ENCODE results near the gene FARP2.

FARP2 gene

GRCh38 chr2:241325257-241325656, 30.8 kb upstream of the FARP2 start:
- no CpG with 5 or more reads among the region's 1 CpG for WGBS (ENCODE audit: insufficient coverage, insufficient read length)
- no peaks in the 10 kb centered on the region for H3K9me3 ChIP-seq (ENCODE audit: control insufficient read depth, insufficient read depth, low read length)
- H3K27ac ChIP-seq (ENCODE audit: low read length): no peak overlapping the region
- no peak for DNase-seq (ENCODE audit: low read depth, low spot score)
- peaks cover 5% of the 10 kb centered on the region; the same call in 1 of the 2 replicates for H3K36me3 ChIP-seq (ENCODE audit: control insufficient read depth, insufficient read depth, low read length)
- H3K4me3 ChIP-seq (ENCODE audit: low read length): no peak overlapping the region
- H3K27me3 ChIP-seq (ENCODE audit: control insufficient read depth, insufficient read depth, low read length): no peaks in the 10 kb centered on the region
- no peaks in the 10 kb centered on the region; the same call in 1 of the 2 replicates for H3K4me1 ChIP-seq (ENCODE audit: control insufficient read depth, insufficient read depth, low read length)

GRCh38 chr2:241329669-241330615, 26.1 kb upstream of the FARP2 start:
- H3K4me1 ChIP-seq (ENCODE audit: control insufficient read depth, insufficient read depth, low read length): no peaks in the 10 kb centered on the region
- peaks cover 5% of the 10 kb centered on the region; the same call in 1 of the 2 replicates for H3K36me3 ChIP-seq (ENCODE audit: control insufficient read depth, insufficient read depth, low read length)
- no peak for DNase-seq (ENCODE audit: low read depth, low spot score)
- no peaks in the 10 kb centered on the region for H3K27me3 ChIP-seq (ENCODE audit: control insufficient read depth, insufficient read depth, low read length)
- no peaks in the 10 kb centered on the region for H3K9me3 ChIP-seq (ENCODE audit: control insufficient read depth, insufficient read depth, low read length)
- no peak overlapping the region for H3K27ac ChIP-seq (ENCODE audit: low read length)
- WGBS (ENCODE audit: insufficient coverage, insufficient read length): no CpG with 5 or more reads among the region's 11 CpGs
- no peak overlapping the region for H3K4me3 ChIP-seq (ENCODE audit: low read length)

GRCh38 chr2:241330616-241330981, 25.5 kb upstream of the FARP2 start:
- no CpG with 5 or more reads among the region's 4 CpGs for WGBS (ENCODE audit: insufficient coverage, insufficient read length)
- Histone ChIP-seq H3K4me1 (ENCODE audit: control insufficient read depth, insufficient read depth, low read length) (no peaks in the 10 kb centered on the region), H3K36me3 (ENCODE audit: control insufficient read depth, insufficient read depth, low read length) (peaks cover 5% of the 10 kb centered on the region; the same call in 1 of the 2 replicates), H3K4me3 (ENCODE audit: low read length) (no peak overlapping the region), H3K9me3 (ENCODE audit: control insufficient read depth, insufficient read depth, low read length) (no peaks in the 10 kb centered on the region), H3K27me3 (ENCODE audit: control insufficient read depth, insufficient read depth, low read length) (no peaks in the 10 kb centered on the region), H3K27ac (ENCODE audit: low read length) (no peak overlapping the region)
- no peak for DNase-seq (ENCODE audit: low read depth, low spot score)

DNA sequence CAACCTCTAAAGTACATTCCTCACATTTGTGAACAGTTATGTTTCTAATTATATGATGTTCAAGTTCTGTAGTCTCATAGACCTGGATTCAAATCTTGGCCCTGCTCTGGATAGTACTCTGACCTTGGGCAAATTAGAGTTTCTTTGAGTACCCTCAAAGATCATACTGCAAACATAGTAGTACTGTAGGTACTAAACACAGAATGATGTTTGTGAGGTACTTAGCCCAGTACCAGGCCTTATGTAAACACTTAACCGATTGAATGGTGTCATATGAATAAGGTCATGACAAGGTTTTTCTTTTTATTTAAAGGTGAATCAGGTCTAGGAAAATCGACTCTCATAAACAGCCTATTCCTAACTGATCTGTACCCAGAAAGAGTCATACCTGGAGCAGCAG, 21.3 kb upstream of the FARP2 start:
- no peak for DNase-seq (ENCODE audit: low read depth, low spot score)
- no peaks in the 10 kb centered on the region for H3K9me3 ChIP-seq (ENCODE audit: control insufficient read depth, insufficient read depth, low read length)
- WGBS (ENCODE audit: insufficient coverage, insufficient read length): no CpG with 5 or more reads among the region's 2 CpGs
- H3K36me3 ChIP-seq (ENCODE audit: control insufficient read depth, insufficient read depth, low read length): peaks cover 10% of the 10 kb centered on the region; the same call in 1 of the 2 replicates
- no peaks in the 10 kb centered on the region for H3K4me1 ChIP-seq (ENCODE audit: control insufficient read depth, insufficient read depth, low read length)
- no peak overlapping the region for H3K27ac ChIP-seq (ENCODE audit: low read length)
- H3K4me3 ChIP-seq (ENCODE audit: low read length): no peak overlapping the region
- H3K27me3 ChIP-seq (ENCODE audit: control insufficient read depth, insufficient read depth, low read length): no peaks in the 10 kb centered on the region

DNA sequence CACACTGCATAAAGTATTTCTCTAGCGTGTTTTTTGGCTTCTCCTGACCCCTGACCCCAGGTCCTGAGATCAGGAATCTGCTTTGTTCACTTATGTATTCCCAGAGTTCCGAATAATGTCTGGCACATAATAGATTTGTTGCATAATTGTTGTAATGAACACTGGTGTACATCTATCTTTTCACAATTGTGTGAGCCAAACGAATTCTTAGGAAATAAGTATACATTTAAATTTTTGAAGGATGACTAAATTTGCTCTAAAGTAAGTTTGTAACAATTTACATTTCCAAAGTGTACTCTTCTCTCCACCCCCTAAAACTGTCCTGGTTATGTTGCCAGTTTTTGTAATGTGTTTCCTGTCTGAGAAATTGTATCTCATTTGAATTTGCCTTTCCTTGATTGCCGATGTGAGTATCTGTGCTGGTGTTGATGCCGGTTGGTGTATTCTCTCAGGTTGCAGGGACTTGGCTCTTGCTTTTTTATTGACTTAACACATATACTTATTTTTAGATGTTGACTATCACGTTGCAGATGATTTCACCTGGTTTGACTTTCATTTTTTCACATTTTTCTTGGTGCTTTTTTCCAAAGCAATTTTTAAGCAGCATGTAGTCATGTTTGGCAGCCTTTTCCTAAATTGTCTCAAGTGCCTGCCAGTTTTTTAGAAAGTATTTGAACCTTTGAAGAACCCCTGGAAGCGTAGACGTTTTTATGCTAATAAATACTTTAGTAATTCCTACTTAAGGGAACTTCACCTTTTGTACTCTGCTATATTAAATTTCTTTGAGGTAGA, 16.1 kb upstream of the FARP2 start:
- no peaks in the 10 kb centered on the region for H3K9me3 ChIP-seq (ENCODE audit: control insufficient read depth, insufficient read depth, low read length)
- no CpG with 5 or more reads among the region's 8 CpGs for WGBS (ENCODE audit: insufficient coverage, insufficient read length)
- no peak overlapping the region for H3K27ac ChIP-seq (ENCODE audit: low read length)
- DNase-seq (ENCODE audit: low read depth, low spot score): no peak
- H3K27me3 ChIP-seq (ENCODE audit: control insufficient read depth, insufficient read depth, low read length): no peaks in the 10 kb centered on the region
- H3K4me1 ChIP-seq (ENCODE audit: control insufficient read depth, insufficient read depth, low read length): no peaks in the 10 kb centered on the region
- H3K4me3 ChIP-seq (ENCODE audit: low read length): no peak overlapping the region
- peaks cover 27% of the 10 kb centered on the region for H3K36me3 ChIP-seq (ENCODE audit: control insufficient read depth, insufficient read depth, low read length)

GRCh38 chr2:241340631-241341163, 15.4 kb upstream of the FARP2 start:
- Histone ChIP-seq H3K27ac (ENCODE audit: low read length) (no peak overlapping the region), H3K4me3 (ENCODE audit: low read length) (no peak overlapping the region), H3K36me3 (ENCODE audit: control insufficient read depth, insufficient read depth, low read length) (peaks cover 27% of the 10 kb centered on the region), H3K27me3 (ENCODE audit: control insufficient read depth, insufficient read depth, low read length) (no peaks in the 10 kb centered on the region), H3K4me1 (ENCODE audit: control insufficient read depth, insufficient read depth, low read length) (no peaks in the 10 kb centered on the region), H3K9me3 (ENCODE audit: control insufficient read depth, insufficient read depth, low read length) (no peaks in the 10 kb centered on the region)
- no CpG with 5 or more reads among the region's 3 CpGs for WGBS (ENCODE audit: insufficient coverage, insufficient read length)
- DNase-seq (ENCODE audit: low read depth, low spot score): no peak

GRCh38 chr2:241344925-241345651, 11.0 kb upstream of the FARP2 start:
- DNase-seq (ENCODE audit: low read depth, low spot score): no peak
- no CpG with 5 or more reads among the region's 9 CpGs for WGBS (ENCODE audit: insufficient coverage, insufficient read length)
- H3K36me3 ChIP-seq (ENCODE audit: control insufficient read depth, insufficient read depth, low read length): peaks cover 32% of the 10 kb centered on the region
- H3K9me3 ChIP-seq (ENCODE audit: control insufficient read depth, insufficient read depth, low read length): no peaks in the 10 kb centered on the region
- H3K27ac ChIP-seq (ENCODE audit: low read length): no peak overlapping the region
- H3K27me3 ChIP-seq (ENCODE audit: control insufficient read depth, insufficient read depth, low read length): no peaks in the 10 kb centered on the region
- no peak overlapping the region for H3K4me3 ChIP-seq (ENCODE audit: low read length)
- H3K4me1 ChIP-seq (ENCODE audit: control insufficient read depth, insufficient read depth, low read length): no peaks in the 10 kb centered on the region

DNA sequence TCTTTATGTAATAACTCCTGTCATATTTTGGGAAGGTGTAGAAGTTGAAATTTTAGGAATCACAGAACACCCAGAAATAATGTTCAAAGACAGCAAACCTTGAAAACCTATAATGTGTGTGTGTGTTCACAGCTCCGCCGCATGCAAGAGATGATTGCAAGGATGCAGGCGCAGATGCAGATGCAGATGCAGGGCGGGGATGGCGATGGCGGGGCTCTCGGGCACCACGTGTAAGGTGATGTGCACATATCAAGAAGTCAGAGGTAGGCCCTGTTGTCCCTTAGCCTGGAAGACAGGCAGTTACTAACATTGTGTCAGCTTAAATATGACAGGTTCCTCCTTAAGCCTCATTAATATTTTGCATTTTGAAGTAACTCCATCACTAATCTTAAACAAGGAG, 6.1 kb upstream of the FARP2 start:
- no CpG with 5 or more reads among the region's 8 CpGs for WGBS (ENCODE audit: insufficient coverage, insufficient read length)
- Histone ChIP-seq H3K36me3 (ENCODE audit: control insufficient read depth, insufficient read depth, low read length) (peaks cover 31% of the 10 kb centered on the region; the same call in 1 of the 2 replicates), H3K4me3 (ENCODE audit: low read length) (no peak overlapping the region), H3K9me3 (ENCODE audit: control insufficient read depth, insufficient read depth, low read length) (no peaks in the 10 kb centered on the region), H3K27ac (ENCODE audit: low read length) (no peak overlapping the region), H3K27me3 (ENCODE audit: control insufficient read depth, insufficient read depth, low read length) (no peaks in the 10 kb centered on the region), H3K4me1 (ENCODE audit: control insufficient read depth, insufficient read depth, low read length) (peaks cover 3% of the 10 kb centered on the region)
- no peak for DNase-seq (ENCODE audit: low read depth, low spot score)

- no peak overlapping the region for H3K27ac ChIP-seq (ENCODE audit: low read length)
- H3K36me3 ChIP-seq (ENCODE audit: control insufficient read depth, insufficient read depth, low read length): peaks cover 31% of the 10 kb centered on the region; the same call in 1 of the 2 replicates
- no peak overlapping the region for H3K4me3 ChIP-seq (ENCODE audit: low read length)
- peaks cover 3% of the 10 kb centered on the region for H3K4me1 ChIP-seq (ENCODE audit: control insufficient read depth, insufficient read depth, low read length)
- DNase-seq (ENCODE audit: low read depth, low spot score): no peak
- WGBS (ENCODE audit: insufficient coverage, insufficient read length): 100% methylated on average over 1 of the region's 2 CpGs
- no peaks in the 10 kb centered on the region for H3K9me3 ChIP-seq (ENCODE audit: control insufficient read depth, insufficient read depth, low read length)
- H3K27me3 ChIP-seq (ENCODE audit: control insufficient read depth, insufficient read depth, low read length): no peaks in the 10 kb centered on the region
These were observed 5.6 kb upstream of the FARP2 start for GRCh38 chr2:241350530-241350877.
